Measurements from ENCODE around the gene PBX3.

PBX3 gene

GRCh38 chr9:125766468-125767221, 19.5 kb downstream of the PBX3 start:
- TF ChIP-seq, protein P1, sequence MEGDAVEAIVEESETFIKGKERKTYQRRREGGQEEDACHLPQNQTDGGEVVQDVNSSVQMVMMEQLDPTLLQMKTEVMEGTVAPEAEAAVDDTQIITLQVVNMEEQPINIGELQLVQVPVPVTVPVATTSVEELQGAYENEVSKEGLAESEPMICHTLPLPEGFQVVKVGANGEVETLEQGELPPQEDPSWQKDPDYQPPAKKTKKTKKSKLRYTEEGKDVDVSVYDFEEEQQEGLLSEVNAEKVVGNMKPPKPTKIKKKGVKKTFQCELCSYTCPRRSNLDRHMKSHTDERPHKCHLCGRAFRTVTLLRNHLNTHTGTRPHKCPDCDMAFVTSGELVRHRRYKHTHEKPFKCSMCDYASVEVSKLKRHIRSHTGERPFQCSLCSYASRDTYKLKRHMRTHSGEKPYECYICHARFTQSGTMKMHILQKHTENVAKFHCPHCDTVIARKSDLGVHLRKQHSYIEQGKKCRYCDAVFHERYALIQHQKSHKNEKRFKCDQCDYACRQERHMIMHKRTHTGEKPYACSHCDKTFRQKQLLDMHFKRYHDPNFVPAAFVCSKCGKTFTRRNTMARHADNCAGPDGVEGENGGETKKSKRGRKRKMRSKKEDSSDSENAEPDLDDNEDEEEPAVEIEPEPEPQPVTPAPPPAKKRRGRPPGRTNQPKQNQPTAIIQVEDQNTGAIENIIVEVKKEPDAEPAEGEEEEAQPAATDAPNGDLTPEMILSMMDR (IDR thresholded peaks at IDR 0.05) = no peak

- TF ChIP-seq, protein P1 (IDR thresholded peaks at IDR 0.05) = no peak
Measured at GRCh38 chr9:125767349-125767748, 20.2 kb downstream of the PBX3 start.

DNA sequence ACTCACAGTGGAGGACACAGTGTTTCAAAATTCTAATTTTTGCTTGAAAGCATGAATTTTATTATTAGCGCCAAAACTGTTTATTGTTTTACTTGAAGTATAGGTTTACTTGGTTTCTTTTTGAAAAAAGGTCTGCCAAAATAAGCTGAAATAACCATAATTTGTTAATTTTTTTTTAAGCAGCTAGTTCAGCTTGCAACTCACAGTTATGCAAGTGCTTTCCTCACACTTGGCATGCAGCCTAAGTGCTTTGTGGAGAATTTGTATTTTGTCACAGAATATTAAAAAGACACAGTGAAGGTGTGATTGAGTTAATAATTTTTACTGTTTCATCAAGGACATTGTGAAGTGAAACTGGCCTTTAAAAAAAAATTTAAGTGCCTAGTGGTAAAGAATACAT, 21.6 kb downstream of the PBX3 start:
- TF ChIP-seq, protein P1 (IDR thresholded peaks at IDR 0.05) = no peak

- TF ChIP-seq, protein P1 (IDR thresholded peaks at IDR 0.05) = no peak
Measured at GRCh38 chr9:125771037-125771436, 23.9 kb downstream of the PBX3 start.

DNA sequence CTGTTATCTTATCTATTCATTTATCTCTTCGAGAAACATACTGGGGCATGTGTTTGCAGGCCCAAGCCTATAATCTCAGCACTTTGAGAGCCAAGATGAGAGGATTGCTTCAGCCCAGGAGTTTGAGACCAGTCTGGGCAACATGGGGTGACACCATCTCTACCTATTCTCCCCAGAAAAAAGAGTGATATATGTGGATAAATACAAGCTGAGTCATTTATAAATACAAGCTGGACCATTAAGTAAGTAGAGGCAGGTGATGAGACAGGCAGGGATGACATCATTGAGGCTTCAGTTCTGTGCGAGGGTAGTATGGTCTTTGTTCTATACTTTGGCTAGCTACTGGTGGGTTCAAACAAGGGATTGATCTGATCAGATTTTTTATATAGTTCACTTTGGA, 25.6 kb downstream of the PBX3 start:
- TF ChIP-seq, protein P1 (IDR thresholded peaks at IDR 0.05) = no peak

DNA sequence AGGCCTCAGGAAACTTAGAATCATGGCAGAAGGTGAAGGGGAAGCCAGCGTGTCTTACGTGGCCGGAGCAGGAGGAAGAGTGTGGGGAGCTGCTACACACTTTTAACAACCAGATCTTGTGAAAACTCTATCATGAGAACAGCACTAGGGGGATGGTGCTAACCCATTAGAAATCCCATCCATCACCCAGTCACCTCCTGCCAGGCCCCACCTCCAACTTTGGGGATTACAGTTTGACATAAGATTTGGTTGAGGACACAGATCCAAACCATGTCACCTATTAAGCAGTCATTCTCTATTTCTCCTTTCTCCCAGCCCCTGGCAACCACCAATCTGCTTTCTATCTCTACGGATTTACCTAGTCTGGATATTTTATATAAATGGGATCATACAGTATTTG, 26.9 kb downstream of the PBX3 start:
- TF ChIP-seq, protein P1 (IDR thresholded peaks at IDR 0.05) = no peak

DNA sequence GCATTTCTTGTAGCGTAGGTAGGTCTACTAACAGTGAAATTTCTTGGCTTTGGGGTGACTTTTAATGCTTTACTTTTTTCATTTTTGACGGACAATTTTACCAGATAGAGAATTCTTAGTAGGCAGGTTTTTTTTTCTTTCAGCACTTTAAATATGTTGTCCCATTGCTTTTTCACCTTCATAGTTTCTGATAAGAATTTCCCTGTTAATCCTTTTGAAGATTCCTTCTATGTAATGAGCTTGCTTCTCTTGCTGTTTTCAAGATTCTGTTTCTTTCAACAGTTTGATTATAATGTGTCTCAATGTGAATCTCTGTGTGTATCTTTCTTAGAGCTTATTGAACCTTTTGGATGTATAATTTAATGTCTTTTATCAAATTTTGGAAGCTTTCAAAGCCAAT, 35.5 kb downstream of the PBX3 start:
- TF ChIP-seq, protein P1 (IDR thresholded peaks at IDR 0.05) = no peak

Measured in LNCAP (cell line).